Heart left ventricle (tissue), 13 donors: ENCODE data around the gene SOBP.

Experiments
- POLR2A ChIP-seq, 2 donors: fragments of 450-650 bp; IDR thresholded peaks; one replicate each; pipeline ENCODE4 v1.6.1; 2017; ENCODE audit warnings: antibody characterized with exemption in 2 of 2, mild to moderate bottlenecking in 2 of 2, moderate library complexity in 2 of 2
- TF ChIP-seq, protein P1 (sequence below), 12 donors: fragments of 200-600 bp; sonication (generic) in 4 of 12; IDR thresholded peaks; one replicate each; pipeline versions ENCODE4 v1.5.0 to v1.8.0; 2018 to 2022; ENCODE audit warnings: antibody characterized with exemption in 12 of 12, mild to moderate bottlenecking in 5 of 12
- donor health status: ischemic (EF 13 %, LVEDD 7.1; RV severe dilation, severe dysfunction).
- donor health status: DM: no; HTN: yes; CAD: no.
- donor health status: DM: no; HTN: no; CAD: no.
- donor health status: ischemic (EF 25% LVEDD 6.9; RV normal size, moderate dysfunction).
- donor health status: ischemic (EF 25% LVEDD 5.7; RV mildly dilated, moderate dysfunction).
- donor health status: ischemic (EF 35%, LVEDD 5.7; RV mildly dilated, moderate dysfunction).
- donor health status: nonischemic (EF 11% LVEDD 7.7; RV severe dilation, severe dysfunction).
- donor health status: DM: yes; HTN: yes; CAD: no.
- donor health status: PGD.
- donor health status: ischemic (EF 29% LVEDD 5.4; RV normal size, mild dysfunction).
- donor health status: nonischemic (EF 23%, LVEDD 6.1; RV moderate dilation, normal function).

DNA sequence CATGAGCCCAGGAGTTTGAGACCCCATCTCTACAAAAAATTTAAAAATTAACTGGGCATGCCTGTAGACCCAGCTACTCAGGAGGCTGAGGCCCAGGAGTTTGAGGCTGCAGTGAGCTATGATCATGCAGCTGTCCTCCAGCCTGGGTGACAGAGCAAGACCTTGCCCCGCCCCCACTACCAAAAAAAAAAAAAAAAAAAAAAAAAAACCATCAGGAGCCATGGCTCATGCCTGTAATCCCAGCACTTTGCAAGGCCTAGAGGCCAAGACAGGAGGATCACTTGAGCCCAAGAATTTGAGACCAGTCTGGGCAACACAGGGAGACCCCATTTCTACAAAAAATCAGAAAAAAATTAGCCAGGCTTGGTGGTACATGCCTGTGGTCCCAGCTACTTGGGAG lies 159.1 kb downstream of the SOBP start:
- TF ChIP-seq, protein P1, sequence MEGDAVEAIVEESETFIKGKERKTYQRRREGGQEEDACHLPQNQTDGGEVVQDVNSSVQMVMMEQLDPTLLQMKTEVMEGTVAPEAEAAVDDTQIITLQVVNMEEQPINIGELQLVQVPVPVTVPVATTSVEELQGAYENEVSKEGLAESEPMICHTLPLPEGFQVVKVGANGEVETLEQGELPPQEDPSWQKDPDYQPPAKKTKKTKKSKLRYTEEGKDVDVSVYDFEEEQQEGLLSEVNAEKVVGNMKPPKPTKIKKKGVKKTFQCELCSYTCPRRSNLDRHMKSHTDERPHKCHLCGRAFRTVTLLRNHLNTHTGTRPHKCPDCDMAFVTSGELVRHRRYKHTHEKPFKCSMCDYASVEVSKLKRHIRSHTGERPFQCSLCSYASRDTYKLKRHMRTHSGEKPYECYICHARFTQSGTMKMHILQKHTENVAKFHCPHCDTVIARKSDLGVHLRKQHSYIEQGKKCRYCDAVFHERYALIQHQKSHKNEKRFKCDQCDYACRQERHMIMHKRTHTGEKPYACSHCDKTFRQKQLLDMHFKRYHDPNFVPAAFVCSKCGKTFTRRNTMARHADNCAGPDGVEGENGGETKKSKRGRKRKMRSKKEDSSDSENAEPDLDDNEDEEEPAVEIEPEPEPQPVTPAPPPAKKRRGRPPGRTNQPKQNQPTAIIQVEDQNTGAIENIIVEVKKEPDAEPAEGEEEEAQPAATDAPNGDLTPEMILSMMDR (IDR thresholded peaks at IDR 0.05) = no peak
- no peak for TF ChIP-seq POLR2A (IDR thresholded peaks at IDR 0.05)
